Lung (tissue), 12 donors: ENCODE results near the gene C1orf52. TPM values are rescaled to one million over a fixed set of nuclear protein-coding genes. Genes with fewer than 3 reads are reported as not detected.

Experiments used
- ATAC-seq: fragments of 200-7000 bp; cut with Tn5 transposase; one replicate; pipeline ENCODE4 v1.9.1; 2020; ENCODE audit warnings: moderate number of reproducible peaks; ENCODE audit not compliant: insufficient read depth, low FRiP score
- DNase-seq, 3 donors: peaks; one replicate each; pipeline ENCODE4 v3.0.0-alpha.2; 2013 to 2017
- H3K27ac ChIP-seq, 2 donors: one replicate each; pipeline ENCODE4 v1.5.1; 2013; ENCODE audit warnings: mild to moderate bottlenecking in 2 of 2, moderate library complexity in 2 of 2, control low read depth in 1 of 2, inconsistent platforms in 1 of 2, low read depth in 1 of 2, low read length in 1 of 2
- H3K27me3 ChIP-seq, 3 donors: one replicate each; pipeline ENCODE4 v1.5.1; 2013; ENCODE audit warnings: low read length in 2 of 3; ENCODE audit not compliant: control insufficient read depth in 3 of 3, insufficient read depth in 3 of 3
- H3K36me3 ChIP-seq, 4 donors: one replicate each; pipeline ENCODE4 v1.5.1; 2013; ENCODE audit warnings: low read length in 4 of 4, mild to moderate bottlenecking in 1 of 4, moderate library complexity in 1 of 4; ENCODE audit not compliant: control insufficient read depth in 4 of 4, insufficient read depth in 4 of 4
- H3K4me1 ChIP-seq, 5 donors: one replicate each; pipeline ENCODE4 v1.5.1; 2013; ENCODE audit warnings: low read length in 5 of 5, mild to moderate bottlenecking in 2 of 5, moderate library complexity in 1 of 5; ENCODE audit not compliant: control insufficient read depth in 5 of 5, insufficient read depth in 5 of 5
- H3K4me3 ChIP-seq: one replicate; pipeline ENCODE4 v1.5.1; 2013; ENCODE audit warnings: mild to moderate bottlenecking, control low read depth, moderate library complexity
- H3K9ac ChIP-seq, 2 donors: one replicate each; pipeline ENCODE4 v1.5.1; 2013; ENCODE audit warnings: low read length in 2 of 2, control low read depth in 1 of 2; ENCODE audit not compliant: insufficient read depth in 1 of 2
- H3K9me3 ChIP-seq, 4 donors: one replicate each; pipeline ENCODE4 v1.5.1; 2013; ENCODE audit warnings: low read length in 3 of 4, mild to moderate bottlenecking in 1 of 4, moderate library complexity in 1 of 4; ENCODE audit not compliant: control insufficient read depth in 4 of 4, insufficient read depth in 3 of 4
- WGBS, 2 donors: extraction: QIAGEN DNeasy Blood & Tissue Kit; methylation state at CpG; one replicate each; pipeline ENCODE4 v1.1.7; 2013; 5-methylcytosine and 5-hydroxymethylcytosine counted together
- polyA plus RNA-seq, 2 donors: library from polyadenylated mRNA; stranded (reverse); fragments of 200-250 nt; gene quantifications; one replicate each; pipeline ENCODE4 v1.2.1, GENCODE V29; 2013
- total RNA-seq, 2 donors: library from RNA; depleted of rRNA in 1 of 2; stranded (reverse); fragments of >200 nt in 1 of 2; gene quantifications; one replicate each; pipeline ENCODE4 v1.2.1, GENCODE V29; 2014 to 2021
- TF ChIP-seq, protein P1 (sequence below): IDR thresholded peaks from 2 replicates; pipeline ENCODE4 v1.5.1; 2012; ENCODE audit warnings: mild to moderate bottlenecking; ENCODE audit errors: control extremely low read depth, extremely low read depth
- donor health status: control.
- donor health status: control.
- donor health status: Bipolar disorder and iron deficiency.
- donor health status: healthy.
- donor health status: DM: yes; HTN: yes; CAD: no.

Gene C1orf52
- total and polyA plus RNA-seq, 4 donors: 18.8 to 38.2 (median 28.3) TPM

DNA sequence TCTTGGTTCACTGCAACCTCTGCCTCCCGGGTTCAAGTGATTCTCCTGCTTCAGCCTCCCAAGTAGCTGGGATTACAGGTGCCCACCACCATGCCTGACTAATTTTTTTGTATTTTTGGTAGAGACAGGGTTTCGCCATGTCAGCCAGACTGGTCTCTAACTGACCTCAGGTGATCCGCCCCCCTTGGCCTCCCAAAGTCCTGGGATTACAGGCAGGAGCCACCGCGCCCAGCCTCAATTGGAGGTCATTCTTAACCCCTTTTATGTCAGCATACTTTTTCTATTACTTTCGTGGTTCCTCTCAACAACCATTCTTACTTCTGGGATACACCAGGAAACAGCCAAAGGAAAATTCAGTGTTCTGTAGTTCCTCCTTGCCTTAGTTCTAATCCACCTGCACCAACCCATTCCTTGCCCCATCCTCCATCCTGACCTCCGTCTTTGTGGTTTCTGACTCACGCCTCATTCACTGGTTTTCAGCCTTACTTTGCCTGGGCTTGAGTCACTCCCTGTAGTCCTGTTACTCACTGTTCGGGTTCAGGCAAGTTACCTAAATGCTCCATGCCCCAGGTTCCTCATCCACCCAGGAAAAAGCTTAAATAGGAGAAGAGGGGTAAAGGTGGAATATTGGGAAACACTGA lies 29.9 kb upstream of the C1orf52 start:
- WGBS, 2 donors: 84 to 88% methylated on average over 9 of the region's 9 CpGs
- no peaks in the 10 kb centered on the region for H3K36me3 ChIP-seq
- DNase-seq: no peak
- H3K4me3 ChIP-seq: no peak overlapping the region
- no peaks in the 10 kb centered on the region for H3K4me1 ChIP-seq
- no peaks in the 10 kb centered on the region for H3K27me3 ChIP-seq
- ATAC-seq: no peak
- no peaks in the 10 kb centered on the region for H3K9me3 ChIP-seq
- TF ChIP-seq, protein P1, sequence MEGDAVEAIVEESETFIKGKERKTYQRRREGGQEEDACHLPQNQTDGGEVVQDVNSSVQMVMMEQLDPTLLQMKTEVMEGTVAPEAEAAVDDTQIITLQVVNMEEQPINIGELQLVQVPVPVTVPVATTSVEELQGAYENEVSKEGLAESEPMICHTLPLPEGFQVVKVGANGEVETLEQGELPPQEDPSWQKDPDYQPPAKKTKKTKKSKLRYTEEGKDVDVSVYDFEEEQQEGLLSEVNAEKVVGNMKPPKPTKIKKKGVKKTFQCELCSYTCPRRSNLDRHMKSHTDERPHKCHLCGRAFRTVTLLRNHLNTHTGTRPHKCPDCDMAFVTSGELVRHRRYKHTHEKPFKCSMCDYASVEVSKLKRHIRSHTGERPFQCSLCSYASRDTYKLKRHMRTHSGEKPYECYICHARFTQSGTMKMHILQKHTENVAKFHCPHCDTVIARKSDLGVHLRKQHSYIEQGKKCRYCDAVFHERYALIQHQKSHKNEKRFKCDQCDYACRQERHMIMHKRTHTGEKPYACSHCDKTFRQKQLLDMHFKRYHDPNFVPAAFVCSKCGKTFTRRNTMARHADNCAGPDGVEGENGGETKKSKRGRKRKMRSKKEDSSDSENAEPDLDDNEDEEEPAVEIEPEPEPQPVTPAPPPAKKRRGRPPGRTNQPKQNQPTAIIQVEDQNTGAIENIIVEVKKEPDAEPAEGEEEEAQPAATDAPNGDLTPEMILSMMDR: no peak
- no peak overlapping the region for H3K27ac ChIP-seq
- no peak overlapping the region for H3K9ac ChIP-seq

DNA sequence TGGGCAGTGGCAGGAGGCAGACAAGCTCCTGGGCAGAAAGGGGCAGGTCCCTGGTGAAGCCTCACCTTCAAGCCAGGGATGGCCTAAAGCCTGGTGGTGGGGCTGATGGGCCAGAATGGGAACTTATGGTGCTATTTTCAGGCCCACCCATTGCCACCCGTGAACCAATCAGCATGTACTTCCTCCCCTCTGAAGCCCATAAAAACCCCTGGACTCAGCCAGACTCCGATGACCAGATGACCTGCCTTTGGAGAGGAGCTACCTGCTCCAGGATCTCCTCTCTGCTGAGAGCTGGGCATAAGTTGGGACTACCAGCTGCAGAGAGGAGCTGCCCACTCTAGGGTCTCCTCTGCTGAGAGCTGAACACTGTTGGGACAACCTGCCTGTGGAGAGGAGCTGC lies 24.7 kb upstream of the C1orf52 start:
- WGBS, 2 donors: 96 to 98% methylated on average over 2 of the region's 2 CpGs
- TF ChIP-seq, protein P1: no peak
- DNase-seq (no peak), ATAC-seq (no peak)
- no peak overlapping the region for H3K27ac ChIP-seq
- H3K36me3 ChIP-seq: no peaks in the 10 kb centered on the region
- H3K4me1 ChIP-seq: peaks cover 0 to 3% (median 0%) of the 10 kb centered on the region in 5 donors
- H3K27me3 ChIP-seq: no peaks in the 10 kb centered on the region
- H3K4me3 ChIP-seq: no peak overlapping the region
- no peaks in the 10 kb centered on the region for H3K9me3 ChIP-seq
- H3K9ac ChIP-seq: no peak overlapping the region

DNA sequence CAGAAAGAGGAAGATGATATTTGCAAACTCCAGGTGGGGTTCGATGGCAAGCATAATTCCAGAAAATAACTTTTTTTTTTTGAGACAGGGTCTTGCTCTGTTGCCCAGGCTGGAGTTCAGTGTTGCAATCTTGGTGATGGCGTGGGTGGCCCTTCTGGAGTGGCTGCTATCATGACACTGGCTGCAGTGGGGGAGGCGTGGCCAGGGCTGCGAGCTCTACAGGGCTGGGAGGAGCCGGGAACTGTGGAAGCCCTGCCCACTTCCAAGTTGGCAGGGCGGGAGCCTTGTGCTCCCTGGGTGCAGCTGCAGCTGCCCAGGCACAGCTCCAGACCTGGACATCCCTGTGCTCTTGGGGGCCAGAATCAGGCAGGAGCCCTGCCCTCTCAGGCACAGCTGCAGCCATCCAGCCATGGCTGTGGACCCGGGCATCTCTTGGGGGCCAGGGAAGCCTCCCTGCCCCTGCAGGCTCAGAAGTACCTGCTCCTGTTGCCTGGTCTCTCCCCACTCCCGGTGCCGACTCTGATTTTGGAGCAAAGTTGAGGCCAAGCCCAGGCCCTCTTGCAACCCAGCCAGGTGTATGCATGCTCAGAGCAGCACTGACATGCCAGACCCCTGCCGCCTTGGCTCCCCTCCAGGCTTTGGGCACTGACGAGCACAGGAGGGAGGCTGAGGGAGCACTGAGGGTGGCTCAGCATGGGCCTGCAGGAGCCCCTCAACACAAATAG lies 24.2 kb upstream of the C1orf52 start:
- Histone ChIP-seq H3K9me3 (no peaks in the 10 kb centered on the region), H3K27me3 (no peaks in the 10 kb centered on the region), H3K9ac (no peak overlapping the region), H3K4me1 (peaks cover 0 to 5% (median 0%) of the 10 kb centered on the region in 5 donors), H3K36me3 (no peaks in the 10 kb centered on the region), H3K4me3 (no peak overlapping the region), H3K27ac (no peak overlapping the region)
- TF ChIP-seq, protein P1: no peak
- DNase-seq (no peak), ATAC-seq (no peak)
- 83 to 92% methylated on average over 11 of the region's 11 CpGs for WGBS, 2 donors
